Skeletal muscle cell (primary cell): Measurements from ENCODE around the gene DET1.
"Not testable (repeated sequence)": the region's sequence is repeated elsewhere in the genome, so short reads cannot be mapped to it uniquely, and the experiment has no call there.

Experiments used
- DNase-seq: peaks from one replicate; pipeline ENCODE4 v3.0.0-alpha.2; 2010; ENCODE audit warnings: low read depth
- H3K4me3 ChIP-seq: 2 replicates; pipeline ENCODE4 v1.5.1; 2011; ENCODE audit warnings: low read depth, mild to moderate bottlenecking, control low read depth, low read length, moderate library complexity

Gene DET1

DNA sequence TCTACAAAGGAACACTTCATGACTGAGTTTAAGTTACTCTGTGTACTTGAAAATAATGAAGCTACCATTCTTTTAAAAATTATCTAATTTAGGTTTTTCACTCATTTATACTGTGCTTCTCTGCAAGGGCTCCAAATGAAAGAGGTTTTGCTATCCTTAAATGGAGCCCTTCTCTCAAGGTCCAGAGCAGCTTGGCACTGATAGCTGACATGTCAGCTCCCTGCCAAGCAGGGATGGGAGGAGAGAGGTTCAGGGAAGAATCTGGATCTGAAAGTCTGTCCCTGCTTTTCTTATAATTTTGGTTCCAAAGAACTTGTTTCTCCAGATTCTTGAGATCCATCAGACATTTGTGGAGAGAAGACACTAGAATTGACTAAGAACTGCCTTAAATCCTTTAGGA, 39.9 kb downstream of the DET1 start:
- DNase-seq = no peak
- H3K4me3 ChIP-seq = no peak overlapping the region

- H3K4me3 ChIP-seq = no peak overlapping the region
- no peak for DNase-seq
Measured at GRCh38 chr15:88505721-88506120, 40.8 kb downstream of the DET1 start.

GRCh38 chr15:88504445-88504844, 42.0 kb downstream of the DET1 start:
- H3K4me3 ChIP-seq = no peak overlapping the region
- no peak for DNase-seq

GRCh38 chr15:88498996-88499395, 47.5 kb downstream of the DET1 start:
- H3K4me3 ChIP-seq = no peak overlapping the region
- no peak for DNase-seq

GRCh38 chr15:88497109-88497765, 49.2 kb downstream of the DET1 start:
- DNase-seq = no peak
- no peak overlapping the region for H3K4me3 ChIP-seq

DNA sequence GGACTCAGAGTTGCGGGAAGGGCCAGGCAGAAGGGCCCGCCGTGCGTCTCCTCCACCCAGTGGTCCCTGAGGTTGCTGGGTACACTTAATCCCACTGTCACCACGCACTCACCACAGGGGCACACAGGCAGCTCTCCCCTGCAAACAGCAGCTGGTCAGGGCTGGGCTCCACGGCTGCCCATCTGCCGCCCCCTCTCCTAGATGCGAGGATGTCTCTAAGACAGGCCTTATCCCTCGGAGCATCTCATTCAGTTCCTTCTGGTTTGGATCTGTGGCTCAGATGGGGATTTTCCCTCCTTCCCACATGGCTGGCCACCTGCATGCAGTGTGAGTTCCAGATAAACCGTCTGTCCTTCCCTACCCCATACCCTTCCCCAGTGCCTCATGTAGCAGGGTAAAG, 52.6 kb downstream of the DET1 start:
- no peak overlapping the region for H3K4me3 ChIP-seq
- no peak for DNase-seq

DNA sequence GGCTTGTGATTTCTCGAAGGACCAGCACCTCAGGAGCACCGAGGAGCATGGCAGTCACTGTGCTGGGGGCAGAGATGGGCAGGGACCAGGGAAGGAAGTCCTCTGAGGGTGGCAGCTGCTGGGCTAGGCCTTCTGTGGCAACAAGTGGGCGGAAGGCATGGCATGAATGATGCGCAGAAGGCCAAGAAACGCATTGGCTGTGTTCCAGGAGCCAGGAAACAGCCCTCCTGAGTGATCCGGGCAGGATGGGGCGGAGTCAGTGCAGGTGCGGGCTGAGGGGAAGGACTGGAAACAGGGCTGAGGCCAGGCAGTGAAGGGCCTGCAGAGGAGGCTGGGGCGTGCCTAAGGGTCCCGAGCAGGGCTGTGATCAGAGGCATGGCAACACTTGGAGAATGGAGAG, 55.3 kb downstream of the DET1 start:
- H3K4me3 ChIP-seq = no peak overlapping the region
- DNase-seq = no peak

- DNase-seq = no peak
- H3K4me3 ChIP-seq = no peak overlapping the region
Measured at GRCh38 chr15:88490036-88490435, 56.4 kb downstream of the DET1 start.

DNA sequence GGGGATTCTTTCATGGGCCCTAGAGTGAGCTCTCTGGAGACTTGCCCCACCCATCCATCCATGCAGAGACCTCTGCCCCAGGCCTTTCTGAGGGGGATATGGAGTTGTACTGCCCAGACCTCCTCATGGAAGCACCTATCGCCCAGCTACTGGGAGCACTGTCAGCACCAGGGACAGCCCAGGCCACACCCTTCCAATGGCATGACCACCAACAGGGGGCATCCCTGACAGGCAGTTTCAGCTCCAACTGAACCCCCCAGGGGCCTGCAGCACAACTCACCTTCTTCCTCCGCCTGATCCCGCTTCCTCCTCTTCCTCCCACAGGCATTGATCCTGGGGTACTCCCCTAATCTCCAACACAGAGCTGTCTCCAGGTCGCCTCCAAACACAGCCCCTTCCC, 57.2 kb downstream of the DET1 start:
- no peak overlapping the region for H3K4me3 ChIP-seq
- DNase-seq = no peak

GRCh38 chr15:88487796-88488523, 58.5 kb downstream of the DET1 start:
- no peak overlapping the region for H3K4me3 ChIP-seq
- no peak for DNase-seq

DNA sequence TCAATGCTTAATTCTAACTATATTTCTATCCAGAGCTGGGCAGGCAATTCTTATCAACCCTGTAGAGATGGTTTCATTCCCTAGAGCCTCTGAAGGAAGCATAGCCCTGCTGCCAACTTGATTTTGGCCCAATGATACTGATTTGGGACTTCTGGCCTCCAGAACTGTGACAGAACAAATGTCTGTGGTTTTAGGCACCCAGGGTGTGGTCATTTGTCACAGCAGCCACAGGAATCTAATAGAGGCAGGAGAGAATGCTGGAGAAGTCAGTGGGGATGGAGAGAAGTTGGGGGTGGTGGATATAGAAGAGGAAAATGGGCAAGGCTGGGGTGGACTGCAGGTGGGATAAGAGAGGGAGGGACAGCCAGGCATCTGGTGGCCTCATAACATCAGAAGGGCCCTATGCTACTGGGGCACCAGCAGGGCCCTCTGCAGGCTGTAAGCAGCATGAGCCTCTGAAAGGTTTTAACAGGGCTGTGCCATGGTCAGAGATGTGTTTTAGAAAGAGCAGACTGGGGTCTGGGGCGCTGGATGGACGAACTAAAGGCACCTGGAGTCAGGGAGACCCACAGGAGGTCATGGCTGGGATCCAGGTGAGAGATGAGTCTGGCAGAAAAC, 59.2 kb downstream of the DET1 start:
- H3K4me3 ChIP-seq = no peak overlapping the region
- DNase-seq = no peak

- no peak overlapping the region for H3K4me3 ChIP-seq
- peak; percentile 25 for DNase-seq
Measured at GRCh38 chr15:88484682-88485331, 61.7 kb downstream of the DET1 start.

- DNase-seq = no peak
- H3K4me3 ChIP-seq = no peak overlapping the region
Measured at GRCh38 chr15:88482263-88482662, 64.2 kb downstream of the DET1 start.

DNA sequence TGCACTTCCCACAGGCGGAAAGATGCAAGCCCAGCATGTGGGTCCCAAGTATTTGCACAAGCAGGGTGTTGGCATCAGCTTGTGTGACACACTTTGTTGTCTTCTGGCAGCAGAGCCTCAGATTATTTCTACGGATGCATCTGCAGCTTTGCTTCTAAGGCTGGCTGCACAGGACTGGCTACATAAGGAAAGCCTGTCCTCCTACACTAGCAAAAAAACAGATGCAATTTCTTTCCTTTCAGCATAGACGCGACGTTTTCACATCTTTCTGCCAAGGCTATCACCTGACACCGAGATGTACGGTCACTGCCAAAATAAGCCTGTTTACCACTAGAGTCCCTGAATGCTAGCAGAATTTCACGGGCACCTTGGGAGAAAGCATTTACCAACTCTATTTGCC, 65.5 kb downstream of the DET1 start:
- DNase-seq = no peak
- H3K4me3 ChIP-seq = no peak overlapping the region

DNA sequence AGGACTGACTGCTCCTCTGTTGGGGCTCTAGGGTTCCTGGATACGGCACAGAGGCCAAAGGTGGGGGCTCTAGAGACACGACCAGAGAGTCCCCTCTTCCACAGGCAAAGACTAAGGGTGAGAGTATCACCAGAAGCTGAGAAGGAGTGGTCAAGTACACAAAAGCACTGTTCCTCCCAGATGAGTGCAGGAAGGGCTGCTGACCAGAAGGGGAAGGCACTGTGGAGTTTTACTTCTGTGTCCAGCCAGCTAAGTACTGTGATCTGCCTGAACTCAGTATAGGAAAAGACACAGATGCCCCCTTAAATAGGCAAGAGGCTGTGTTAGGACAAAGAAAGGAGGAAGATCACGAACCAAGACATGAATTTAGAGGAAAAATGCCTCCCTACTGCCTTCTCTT, 67.3 kb downstream of the DET1 start:
- no peak overlapping the region for H3K4me3 ChIP-seq
- DNase-seq = no peak

GRCh38 chr15:88477904-88478303, 68.6 kb downstream of the DET1 start:
- no peak overlapping the region for H3K4me3 ChIP-seq
- no peak for DNase-seq

GRCh38 chr15:88477126-88477525, 69.4 kb downstream of the DET1 start:
- no peak overlapping the region for H3K4me3 ChIP-seq
- no peak for DNase-seq

DNA sequence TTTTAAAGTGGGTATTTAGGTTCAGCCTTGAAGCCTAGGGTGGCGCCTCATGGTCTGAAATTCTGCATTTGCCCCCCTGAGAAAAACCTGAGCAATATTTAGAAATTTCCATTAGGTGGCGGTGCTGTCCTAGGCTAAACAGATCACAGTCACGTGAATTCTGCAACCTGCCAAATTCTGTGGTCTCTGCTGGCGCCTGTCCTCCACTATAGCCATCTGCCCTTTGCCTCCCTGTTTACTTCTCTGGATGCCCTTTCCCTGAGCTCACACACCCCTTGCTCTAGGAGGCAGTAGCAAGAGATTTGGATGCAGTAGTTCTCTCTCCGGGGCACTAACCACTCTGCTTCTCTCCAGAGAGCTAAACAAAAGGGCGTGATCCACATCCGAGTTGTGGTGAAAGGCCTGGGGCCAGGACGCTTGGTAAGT, 69.8 kb downstream of the DET1 start:
- H3K4me3 ChIP-seq = no peak overlapping the region
- no peak for DNase-seq

DNA sequence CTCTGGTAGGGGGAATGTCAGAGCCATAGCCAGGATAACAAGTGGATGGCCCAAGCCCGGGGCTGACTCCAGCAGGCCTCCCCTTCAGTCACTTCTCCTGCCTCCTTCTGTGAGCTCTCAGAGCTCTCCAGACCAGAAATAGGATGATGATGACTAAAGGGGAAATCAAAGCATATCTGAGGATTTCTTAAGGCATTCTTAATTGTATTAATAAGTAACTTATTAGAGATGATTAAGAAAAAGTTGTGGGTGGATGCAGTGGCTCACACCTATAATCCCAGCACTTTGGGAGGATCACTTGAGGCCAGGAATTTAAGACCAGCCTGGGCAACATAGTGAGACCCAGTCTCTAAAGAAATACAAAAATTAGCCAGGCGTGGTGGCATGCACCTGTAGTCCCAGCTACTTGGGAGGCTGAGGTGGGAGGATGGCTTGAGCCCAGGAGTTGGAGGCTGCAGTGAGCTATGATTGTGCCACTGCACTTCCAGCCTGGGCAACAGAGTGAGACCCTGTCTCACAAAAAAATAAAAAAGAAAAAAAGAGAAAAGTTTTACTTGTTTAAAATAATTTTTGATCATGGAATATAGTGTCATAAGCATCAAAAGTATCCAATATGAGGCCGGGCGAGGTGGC, 72.7 kb downstream of the DET1 start:
- H3K4me3 ChIP-seq, DNase-seq: not testable (repeated sequence)

GRCh38 chr15:88472225-88472624, 74.3 kb downstream of the DET1 start:
- DNase-seq = no peak
- no peak overlapping the region for H3K4me3 ChIP-seq
